Measurements from ENCODE around the gene PRRT4. TPM values are rescaled to one million over a fixed set of nuclear protein-coding genes. Genes with fewer than 3 reads are reported as not detected.

The PRRT4 gene
- total and polyA plus RNA-seq, 2 of the 13 experiments (the other 11 are each of a cell fraction or from before 2014, with no cell fraction given): not detected

DNA sequence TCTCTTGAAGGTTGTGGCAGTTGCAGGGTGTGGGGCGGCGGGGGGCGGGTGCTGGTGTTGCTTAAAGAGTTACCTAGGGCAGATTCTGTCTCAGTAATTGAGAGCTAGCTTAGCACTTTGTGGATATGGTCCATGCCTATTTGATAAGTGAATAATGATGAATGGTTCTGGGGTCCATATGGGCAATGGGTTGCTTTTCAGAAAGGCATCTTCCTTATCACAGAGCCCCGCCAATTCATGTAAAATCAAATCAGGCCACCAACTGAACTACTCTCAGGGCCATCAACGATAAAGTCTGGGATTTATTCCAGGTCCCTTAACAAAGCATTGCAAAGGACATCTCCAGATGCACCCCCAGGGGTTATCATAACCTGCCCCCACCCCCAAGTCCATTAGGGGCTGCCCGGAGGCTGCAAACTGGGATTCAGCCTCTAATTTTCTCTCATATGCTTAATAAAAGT, 1.8 kb upstream of the PRRT4 start:
- no peaks in the 10 kb centered on the region for H4K20me1 ChIP-seq (ENCODE audit: insufficient read depth, low read length)
- ATAC-seq (no peak), DNase-seq (ENCODE audit: low spot score) (no peak), FAIRE-seq (no peak)
- peaks cover 21 to 76% of the 10 kb centered on the region in 2 experiments; a peak in 4 of 5 replicates for H3K27me3 ChIP-seq (ENCODE audit: control insufficient read depth in 1 of 2, insufficient read depth in 2 of 2, low read length in 2 of 2)
- H3K79me2 ChIP-seq (ENCODE audit: insufficient read depth, low read length): no peaks in the 10 kb centered on the region
- in situ Hi-C loops (cut with HindIII; ENCODE audit: extremely low pct_ligation_motif_present, low pct_unique_long_range_greater_than_20kb) (no loop called here), intact Hi-C loops (cut with micrococcal nuclease; ENCODE audit: unreplicated experiment) (no loop called here)
- TF ChIP-seq GTF2F1 (IDR thresholded peaks at IDR 0.05; ENCODE audit: low read length): no peak
- POLR2A ChIA-PET: no interaction called here
- no peak overlapping the region for H3K27ac ChIP-seq (ENCODE audit: extremely low read length, insufficient read depth, low read length)
- H3K4me3 ChIP-seq (replicated peaks in 1 of 3; ENCODE audit: insufficient read depth in 1 of 3, low read depth in 2 of 3, low read length in 3 of 3): no peak overlapping the region
- WGBS (ENCODE audit: low lambda C conversion rate): 8% methylated on average over 6 of the region's 6 CpGs
- H3K4me2 ChIP-seq (ENCODE audit: low read depth, low read length): no peak overlapping the region
- H3K4me1 ChIP-seq (ENCODE audit: insufficient read depth, low read length): peaks cover 13% of the 10 kb centered on the region; the same call in 1 of the 2 replicates
- H3K9ac ChIP-seq (ENCODE audit: insufficient read depth, low read depth, low read length): no peak overlapping the region
- no peak overlapping the region for H2AFZ ChIP-seq (ENCODE audit: low read length)
- H3K36me3 ChIP-seq (replicated peaks in 1 of 2; ENCODE audit: control insufficient read depth in 1 of 2, insufficient read depth in 2 of 2, low read length in 2 of 2): no peaks in the 10 kb centered on the region
- H3K9me3 ChIP-seq (ENCODE audit: low read length): no peaks in the 10 kb centered on the region
- no TSS peak for BruUV-seq (replicated peaks)
- CTCF ChIA-PET (ENCODE audit: low intra/inter-chr PET ratio, low total read pairs): no interaction called here

DNA sequence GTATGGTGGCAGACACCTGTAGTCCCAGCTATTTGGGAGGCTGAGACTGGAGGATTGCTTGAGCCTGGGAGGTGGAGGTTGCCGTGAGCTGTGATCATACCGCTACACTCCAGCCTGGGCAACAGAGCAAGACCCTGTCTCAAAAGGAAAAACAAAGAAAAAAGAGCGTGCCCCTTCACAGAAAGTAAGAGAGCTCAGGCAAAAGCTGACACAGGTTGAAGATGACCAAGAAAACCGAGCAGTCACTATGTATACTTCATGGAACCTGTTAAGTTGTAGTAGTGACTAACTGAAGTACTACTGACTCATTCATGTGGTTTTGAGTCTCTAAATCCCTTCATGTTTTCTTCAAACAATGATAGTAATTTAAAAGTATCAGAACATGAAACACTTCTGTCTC, 1.2 kb upstream of the PRRT4 start:
- Histone ChIP-seq H3K9ac (ENCODE audit: insufficient read depth, low read depth, low read length) (no peak overlapping the region), H4K20me1 (ENCODE audit: insufficient read depth, low read length) (no peaks in the 10 kb centered on the region), H3K4me1 (ENCODE audit: insufficient read depth, low read length) (peaks cover 13% of the 10 kb centered on the region; the same call in 1 of the 2 replicates), H3K27me3 (ENCODE audit: control insufficient read depth in 1 of 2, insufficient read depth in 2 of 2, low read length in 2 of 2) (peaks cover 21 to 83% of the 10 kb centered on the region in 2 experiments; a peak in 4 of 5 replicates), H3K27ac (ENCODE audit: extremely low read length, insufficient read depth, low read length) (no peak overlapping the region), H3K4me3 (replicated peaks in 1 of 3; ENCODE audit: insufficient read depth in 1 of 3, low read depth in 2 of 3, low read length in 3 of 3) (no peak overlapping the region), H3K9me3 (ENCODE audit: low read length) (no peaks in the 10 kb centered on the region), H3K4me2 (ENCODE audit: low read depth, low read length) (no peak overlapping the region), H3K79me2 (ENCODE audit: insufficient read depth, low read length) (no peaks in the 10 kb centered on the region), H3K36me3 (replicated peaks in 1 of 2; ENCODE audit: control insufficient read depth in 1 of 2, insufficient read depth in 2 of 2, low read length in 2 of 2) (no peaks in the 10 kb centered on the region), H2AFZ (ENCODE audit: low read length) (no peak overlapping the region)
- ATAC-seq (no peak), DNase-seq (ENCODE audit: low spot score) (no peak), FAIRE-seq (no peak)
- in situ Hi-C loops (cut with HindIII; ENCODE audit: extremely low pct_ligation_motif_present, low pct_unique_long_range_greater_than_20kb) (no loop called here), intact Hi-C loops (cut with micrococcal nuclease; ENCODE audit: unreplicated experiment) (no loop called here)
- ChIA-PET CTCF (ENCODE audit: low intra/inter-chr PET ratio, low total read pairs) (no interaction called here), POLR2A (no interaction called here)
- 40% methylated on average over 4 of the region's 4 CpGs for WGBS (ENCODE audit: low lambda C conversion rate)
- no TSS peak for BruUV-seq (replicated peaks)
- TF ChIP-seq CBX2 (IDR thresholded peaks at IDR 0.05; ENCODE audit: low read depth, low read length) (peak; percentile 26; the same call in 1 of the 2 replicates), CBX2 (CRISPR knock-in tag; IDR thresholded peaks at IDR 0.05; ENCODE audit: low read depth) (no peak), ZBTB42 (CRISPR knock-in tag; IDR thresholded peaks at IDR 0.05) (no peak)

All from HepG2 (cell line).